GM18526 (cell line): ENCODE measurements around the gene DGKI.

Experiments used
- POLR2A ChIP-seq: IDR thresholded peaks from 3 replicates; pipeline ENCODE4 v1.6.1; 2011; ENCODE audit not compliant: insufficient read length; ENCODE audit errors: extremely low read depth

DGKI gene

GRCh38 chr7:137572056-137572784 lies 274.6 kb downstream of the DGKI start:
- TF ChIP-seq POLR2A: no peak

- no peak for TF ChIP-seq POLR2A
Measured at GRCh38 chr7:137564677-137565076, 282.1 kb downstream of the DGKI start.

GRCh38 chr7:137563981-137564380 lies 282.8 kb downstream of the DGKI start:
- no peak for TF ChIP-seq POLR2A

GRCh38 chr7:137547485-137547884 lies 299.3 kb downstream of the DGKI start:
- TF ChIP-seq POLR2A: no peak

GRCh38 chr7:137546671-137547070 lies 300.1 kb downstream of the DGKI start:
- no peak for TF ChIP-seq POLR2A

- TF ChIP-seq POLR2A: no peak
Measured at GRCh38 chr7:137546009-137546408, 300.8 kb downstream of the DGKI start.

- TF ChIP-seq POLR2A: no peak
Measured at GRCh38 chr7:137545059-137545716, 301.6 kb downstream of the DGKI start.

GRCh38 chr7:137544453-137545058 lies 302.2 kb downstream of the DGKI start:
- no peak for TF ChIP-seq POLR2A

- TF ChIP-seq POLR2A: no peak
Measured at GRCh38 chr7:137539111-137539715, 307.6 kb downstream of the DGKI start.

- TF ChIP-seq POLR2A: no peak
Measured at GRCh38 chr7:137538361-137538762, 308.4 kb downstream of the DGKI start.

- TF ChIP-seq POLR2A: no peak
Measured at GRCh38 chr7:137535579-137535978, 311.2 kb downstream of the DGKI start.

GRCh38 chr7:137531671-137532070 lies 315.1 kb downstream of the DGKI start:
- no peak for TF ChIP-seq POLR2A

GRCh38 chr7:137527634-137528033 lies 319.1 kb downstream of the DGKI start:
- no peak for TF ChIP-seq POLR2A

- TF ChIP-seq POLR2A: no peak
Measured at GRCh38 chr7:137523171-137523570, 323.6 kb downstream of the DGKI start.

GRCh38 chr7:137521451-137521850 lies 325.3 kb downstream of the DGKI start:
- no peak for TF ChIP-seq POLR2A

- TF ChIP-seq POLR2A: no peak
Measured at GRCh38 chr7:137519947-137520346, 326.8 kb downstream of the DGKI start.
